Mucosa of descending colon (tissue), 3 donors: ENCODE measurements around the gene AANAT. TPM values are rescaled to one million over a fixed set of nuclear protein-coding genes. Genes with fewer than 3 reads are reported as not detected.

Source experiments
- ATAC-seq: fragments of 200-7000 bp; cut with Tn5 transposase; one replicate; pipeline ENCODE4 v1.9.1; 2020; ENCODE audit warnings: mild to moderate bottlenecking, moderate library complexity
- DNase-seq, 3 donors: peaks; one replicate each; pipeline ENCODE4 v3.0.0-alpha.2; 2020
- H3K36me3 ChIP-seq: fragments of 200-600 bp; one replicate; pipeline ENCODE4 v1.8.0; 2021; ENCODE audit warnings: low read depth, mild to moderate bottlenecking
- H3K4me1 ChIP-seq: fragments of 200-600 bp; one replicate; pipeline ENCODE4 v1.8.0; 2021; ENCODE audit warnings: low read depth, mild to moderate bottlenecking
- H3K4me3 ChIP-seq: fragments of 200-600 bp; one replicate; pipeline ENCODE4 v1.8.0; 2021; ENCODE audit warnings: mild to moderate bottlenecking
- H3K9me3 ChIP-seq: fragments of 200-600 bp; one replicate; pipeline ENCODE4 v1.8.0; 2021; ENCODE audit warnings: mild to moderate bottlenecking
- intact Hi-C, 2 donors: fragments of 100-400 bp; cut with DNase I in 1 of 2; cut with micrococcal nuclease in 1 of 2; formaldehyde crosslinking; loops; one replicate each; pipeline versions ENCODE4 v1.11.0 to v1.11.1; 2022; cut with DNase I, micrococcal nuclease
- total RNA-seq, 3 donors: library from RNA; stranded (reverse); fragmentation: NEBNext Ultra II Directional in 2 of 3; extraction: Animal tissue kit (Norgen Biotek cat#: 25700) in 2 of 3; gene quantifications; one replicate each; pipeline versions ENCODE4 v1.2.1 to v1.2.4, GENCODE V29; 2021 to 2023
- TF ChIP-seq, protein P1 (sequence below): fragments of 200-600 bp; IDR thresholded peaks from one replicate; pipeline ENCODE4 v1.8.0; 2022; ENCODE audit warnings: antibody characterized with exemption, mild to moderate bottlenecking
- donor health status: DM: no; HTN: no; CAD: no; lungs with moderate emphysema.
- donor health status: DM: no; HTN: no; CAD: no.
- donor health status: DM: no; HTN: yes; CAD: no.

The AANAT gene
- total RNA-seq, 3 donors from 2014 or later, result not detected

GRCh38 chr17:76471498-76472257 lies 4.3 kb downstream of the AANAT start:
- intact Hi-C loops, result no loop called here
- DNase-seq (peak in 1 of 3 donors; percentile 43), ATAC-seq (no peak)
- Histone ChIP-seq H3K4me3 (no peak overlapping the region), H3K9me3 (no peaks in the 10 kb centered on the region), H3K4me1 (no peaks in the 10 kb centered on the region), H3K36me3 (no peaks in the 10 kb centered on the region)
- TF ChIP-seq, protein P1, sequence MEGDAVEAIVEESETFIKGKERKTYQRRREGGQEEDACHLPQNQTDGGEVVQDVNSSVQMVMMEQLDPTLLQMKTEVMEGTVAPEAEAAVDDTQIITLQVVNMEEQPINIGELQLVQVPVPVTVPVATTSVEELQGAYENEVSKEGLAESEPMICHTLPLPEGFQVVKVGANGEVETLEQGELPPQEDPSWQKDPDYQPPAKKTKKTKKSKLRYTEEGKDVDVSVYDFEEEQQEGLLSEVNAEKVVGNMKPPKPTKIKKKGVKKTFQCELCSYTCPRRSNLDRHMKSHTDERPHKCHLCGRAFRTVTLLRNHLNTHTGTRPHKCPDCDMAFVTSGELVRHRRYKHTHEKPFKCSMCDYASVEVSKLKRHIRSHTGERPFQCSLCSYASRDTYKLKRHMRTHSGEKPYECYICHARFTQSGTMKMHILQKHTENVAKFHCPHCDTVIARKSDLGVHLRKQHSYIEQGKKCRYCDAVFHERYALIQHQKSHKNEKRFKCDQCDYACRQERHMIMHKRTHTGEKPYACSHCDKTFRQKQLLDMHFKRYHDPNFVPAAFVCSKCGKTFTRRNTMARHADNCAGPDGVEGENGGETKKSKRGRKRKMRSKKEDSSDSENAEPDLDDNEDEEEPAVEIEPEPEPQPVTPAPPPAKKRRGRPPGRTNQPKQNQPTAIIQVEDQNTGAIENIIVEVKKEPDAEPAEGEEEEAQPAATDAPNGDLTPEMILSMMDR, result no peak

GRCh38 chr17:76472258-76472645 lies 4.8 kb downstream of the AANAT start:
- DNase-seq (peak in 1 of 3 donors; percentile 39), ATAC-seq (no peak)
- H3K4me1 ChIP-seq, result no peaks in the 10 kb centered on the region
- H3K4me3 ChIP-seq, result no peak overlapping the region
- H3K36me3 ChIP-seq, result no peaks in the 10 kb centered on the region
- TF ChIP-seq, protein P1, result no peak
- no peaks in the 10 kb centered on the region for H3K9me3 ChIP-seq
- intact Hi-C loops, result no loop called here

DNA sequence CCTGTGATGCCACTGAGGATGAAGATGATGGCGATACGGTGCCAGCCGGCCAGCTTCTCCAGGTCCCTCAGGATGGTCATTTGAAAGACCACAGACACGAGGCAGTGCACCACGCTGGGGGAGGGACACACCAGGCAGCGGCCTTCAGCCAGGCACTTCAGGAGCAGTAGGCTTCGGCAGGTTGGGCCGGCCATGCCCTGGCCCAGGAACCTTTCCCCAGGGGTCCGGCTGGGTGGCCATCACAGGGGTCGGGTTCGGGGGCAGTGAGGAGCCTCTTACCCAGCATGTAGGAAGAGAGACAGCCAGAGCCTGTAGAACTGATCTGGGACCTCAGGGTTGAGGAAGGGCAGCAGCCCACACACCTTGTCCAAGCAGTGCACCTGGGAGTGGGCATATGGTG lies 5.3 kb downstream of the AANAT start:
- intact Hi-C loops, result no loop called here
- no peaks in the 10 kb centered on the region for H3K36me3 ChIP-seq

DNA sequence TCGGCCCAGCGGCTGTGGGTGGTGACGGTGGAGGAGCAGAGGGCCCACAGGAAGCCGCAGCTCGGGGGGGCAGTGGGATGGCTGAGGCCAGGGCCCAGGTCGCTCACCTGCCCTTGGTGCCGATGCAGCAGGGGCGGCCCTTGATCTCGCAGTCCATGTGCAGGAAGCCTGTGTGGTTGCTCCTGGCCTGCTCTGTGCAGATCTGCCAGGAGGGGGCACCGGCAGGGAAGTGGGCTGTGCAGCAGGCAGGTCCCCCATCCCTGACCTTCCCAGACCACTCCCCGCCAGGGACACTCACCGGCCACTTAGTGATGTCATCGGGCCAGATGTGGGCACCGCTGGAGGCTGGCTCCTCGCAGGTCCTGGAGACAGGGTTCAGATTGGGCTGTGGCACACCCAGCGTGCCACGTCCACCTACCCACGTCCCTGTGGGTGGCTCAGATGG lies 6.2 kb downstream of the AANAT start:
- intact Hi-C loops, result no loop called here
- ATAC-seq (peak; percentile 25), DNase-seq (peak in 1 of 3 donors; percentile 50)
- H3K36me3 ChIP-seq, result no peaks in the 10 kb centered on the region
- TF ChIP-seq, protein P1, result no peak
- no peak overlapping the region for H3K4me3 ChIP-seq
- no peaks in the 10 kb centered on the region for H3K4me1 ChIP-seq
- H3K9me3 ChIP-seq, result no peaks in the 10 kb centered on the region

More for the DNA sequence above, 5.3 kb downstream of the AANAT start:
- TF ChIP-seq, protein P1, result no peak
- H3K9me3 ChIP-seq, result no peaks in the 10 kb centered on the region
- H3K4me3 ChIP-seq, result no peak overlapping the region
- ATAC-seq, result no peak
- no peaks in the 10 kb centered on the region for H3K4me1 ChIP-seq
- peak in 1 of 3 donors; percentile 40 for DNase-seq

DNA sequence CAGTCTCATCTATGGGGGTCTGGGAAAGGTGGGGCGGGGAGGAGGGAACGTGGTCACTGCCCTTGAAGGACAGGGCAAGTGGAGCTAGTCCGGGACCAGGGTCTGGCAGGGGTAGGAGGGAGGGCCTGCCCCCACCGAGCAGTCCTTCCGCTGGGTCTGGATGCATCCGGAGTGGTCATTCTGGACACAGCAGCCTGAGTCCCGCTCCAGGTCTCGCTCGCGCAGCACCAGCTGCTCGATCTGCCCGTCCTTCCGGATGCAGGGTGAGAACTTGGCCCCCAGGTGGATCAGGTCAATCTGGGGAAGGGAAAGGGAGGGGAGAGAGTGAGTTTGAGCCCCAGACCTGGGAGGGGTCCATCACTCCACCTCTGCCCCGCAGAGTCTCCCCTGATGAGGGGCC lies 6.8 kb downstream of the AANAT start:
- Histone ChIP-seq H3K4me1 (no peaks in the 10 kb centered on the region), H3K36me3 (no peaks in the 10 kb centered on the region), H3K4me3 (no peak overlapping the region), H3K9me3 (no peaks in the 10 kb centered on the region)
- intact Hi-C loops, result no loop called here
- ATAC-seq (no peak), DNase-seq (no peak)
- TF ChIP-seq, protein P1, result no peak
